Measurements from ENCODE around the gene AKR1C3.

The AKR1C3 gene

DNA sequence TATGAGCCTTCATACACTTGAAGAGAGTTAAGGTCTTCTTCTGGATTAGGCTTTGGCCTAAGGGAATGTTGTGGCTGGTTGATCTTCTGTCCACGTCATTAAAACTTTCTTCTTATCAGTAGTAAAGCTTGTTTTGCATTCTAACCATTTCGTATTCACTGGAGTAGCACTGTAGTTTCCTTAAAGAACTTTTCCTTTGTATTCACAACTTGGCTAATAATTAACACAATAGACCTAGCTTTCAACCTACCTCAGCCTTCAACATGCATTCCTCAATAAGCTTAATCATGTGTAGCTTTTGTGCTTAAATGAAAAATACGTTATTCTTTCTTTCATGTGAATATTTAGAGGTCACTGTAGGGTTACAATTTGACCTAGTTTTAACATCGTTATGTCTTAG is 48.0 kb downstream of the AKR1C3 start:
- peak; percentile 3 for DNase-seq

GRCh38 chr10:5143137-5143536 is 48.9 kb downstream of the AKR1C3 start:
- no peak for DNase-seq

DNA sequence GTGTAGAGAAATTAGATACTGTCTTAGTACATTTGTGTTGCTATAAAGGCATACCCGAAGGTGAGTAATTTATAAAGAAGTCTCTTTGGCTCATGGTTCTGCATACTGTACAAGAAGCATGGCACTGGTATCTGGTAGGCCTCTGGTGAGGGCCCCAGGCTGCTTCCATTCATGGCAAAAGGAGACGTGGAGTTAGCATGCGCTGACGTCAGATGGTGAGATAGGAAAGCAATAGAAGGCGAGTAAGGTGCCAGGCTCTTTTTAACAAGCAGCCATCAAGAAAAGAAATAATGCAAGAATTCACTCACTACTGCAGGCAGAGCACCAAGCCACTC is 52.7 kb downstream of the AKR1C3 start:
- DNase-seq, result no peak

DNA sequence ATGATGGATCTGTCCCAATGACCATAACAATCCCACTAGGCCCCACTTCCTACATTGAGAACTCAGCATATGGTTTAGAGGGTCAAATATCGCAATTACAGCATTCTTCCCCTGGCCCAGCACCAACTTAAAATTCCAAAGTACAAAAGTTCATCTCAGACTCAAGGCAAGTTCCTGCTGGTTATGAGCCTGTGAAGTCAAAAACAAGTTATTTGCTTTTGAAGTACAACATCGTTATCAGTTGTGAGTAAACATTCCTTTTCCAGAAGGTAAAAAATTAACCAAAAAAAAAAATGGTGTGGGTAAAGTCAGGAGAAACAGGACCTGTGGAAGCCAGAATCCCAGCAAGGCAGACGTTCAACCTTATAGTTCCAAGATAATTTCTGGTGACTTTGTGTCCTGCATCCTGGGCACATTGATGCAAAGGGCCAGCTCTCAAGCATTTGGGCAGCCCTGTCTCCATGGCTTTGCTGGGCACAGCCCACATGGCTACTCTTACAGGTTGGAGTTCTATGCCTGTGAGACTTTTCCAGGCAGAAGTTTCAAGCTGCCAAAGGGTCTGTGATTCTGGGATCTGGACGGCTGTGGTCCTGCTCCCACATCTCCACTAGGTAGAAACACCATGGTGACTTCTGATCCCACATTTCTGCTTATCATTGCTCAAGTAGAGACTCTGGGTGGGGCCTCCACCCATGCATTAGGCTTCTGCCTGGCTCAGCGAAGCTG is 53.2 kb downstream of the AKR1C3 start:
- no peak for DNase-seq

DNA sequence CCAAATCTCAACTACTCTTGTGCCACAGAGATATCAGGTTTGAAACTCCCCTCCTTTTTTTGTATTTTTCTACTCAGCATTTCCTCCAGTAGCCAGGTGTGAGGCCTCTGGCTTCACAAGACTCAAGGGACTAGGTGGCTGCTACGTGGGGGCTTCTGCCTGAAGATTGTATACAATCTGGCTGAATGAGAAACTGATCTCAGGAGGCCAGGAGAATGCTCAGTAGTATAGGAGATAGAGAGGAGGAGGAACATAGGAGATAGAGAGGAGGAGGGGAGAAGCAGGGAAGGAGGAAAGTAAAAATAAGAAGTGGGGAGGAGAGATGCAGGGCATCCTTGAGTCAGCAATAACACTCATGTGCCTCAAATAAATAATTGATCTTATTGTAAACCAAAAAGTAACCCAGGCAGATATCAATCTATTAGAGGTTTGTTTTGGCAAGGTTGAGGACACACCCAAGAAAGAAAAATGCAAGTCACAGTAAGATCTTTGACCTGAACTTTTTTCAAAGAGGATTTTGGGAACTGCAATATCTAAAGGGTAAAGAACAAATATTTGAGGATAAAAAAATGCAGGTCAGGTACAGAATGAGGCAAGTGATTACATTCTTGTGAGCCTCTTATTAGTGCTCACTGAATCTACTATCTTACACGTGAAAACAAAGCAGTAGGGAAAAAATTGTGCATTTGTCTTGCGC is 53.9 kb downstream of the AKR1C3 start:
- no peak for DNase-seq

DNA sequence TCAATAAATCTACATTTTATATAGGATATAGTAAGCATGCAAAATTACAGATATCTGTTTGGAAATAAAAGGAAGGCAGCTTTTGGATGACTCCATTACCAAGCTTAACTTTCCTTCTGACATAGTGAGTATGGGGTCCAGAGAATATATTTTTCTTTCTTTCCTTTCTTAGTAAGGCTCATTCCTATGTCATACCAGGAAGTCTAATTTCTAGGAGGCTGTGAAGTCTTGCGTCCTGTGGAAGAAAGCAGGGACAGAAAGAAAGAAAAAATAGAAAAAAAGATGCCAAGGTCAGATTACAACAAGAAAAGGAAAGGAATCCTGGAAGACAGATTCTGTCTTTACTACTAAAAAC is 54.4 kb downstream of the AKR1C3 start:
- no peak for DNase-seq

DNA sequence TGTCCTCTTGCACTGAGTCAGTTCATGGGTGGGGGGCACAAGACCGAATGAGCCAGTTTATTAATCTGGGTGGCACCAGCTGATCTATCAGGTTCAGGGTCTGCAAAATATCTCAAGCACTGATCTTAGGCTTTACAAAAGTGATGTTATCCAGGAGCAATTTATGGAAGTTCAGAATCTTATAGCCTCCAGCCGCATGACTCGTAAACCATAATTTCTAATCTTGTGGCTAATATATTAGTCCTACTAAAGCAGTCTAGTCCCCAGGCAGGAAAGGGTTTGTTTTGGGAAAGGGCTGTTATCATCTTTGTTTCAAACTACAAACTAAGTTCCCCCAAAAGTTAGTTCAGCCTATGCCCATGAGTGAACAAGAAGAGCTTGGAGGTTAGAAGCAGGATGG is 56.9 kb downstream of the AKR1C3 start:
- no peak for DNase-seq

- DNase-seq, result no peak
Measured at GRCh38 chr10:5155951-5156350, 61.7 kb downstream of the AKR1C3 start.
